H1 (cell line): ENCODE measurements around the gene ARSB. TPM values are rescaled to one million over a fixed set of nuclear protein-coding genes. Genes with fewer than 3 reads are reported as not detected.

Experiments used
- CTCF ChIA-PET: fragments of 300-600 bp; sonication (Branson Sonifier 250); formaldehyde crosslinking; loops from one replicate; lab custom pipeline; 2021; ENCODE audit not compliant: partially characterized antibody; lab: Charles Lee
- POLR2A ChIA-PET: fragments of 300-600 bp; sonication (Branson Sonifier 250); formaldehyde crosslinking; loops from one replicate; lab custom pipeline; 2021; ENCODE audit warnings: inconsistent platforms; ENCODE audit not compliant: partially characterized antibody; lab: Charles Lee
- DNase-seq, 2 experiments: peaks; one replicate each; pipeline versions ENCODE4 v3.0.0 to v3.0.0-alpha.2; 2010 to 2022; ENCODE audit warnings: low spot score in 2 of 2, low read depth in 1 of 2, mixed read lengths in 1 of 2
- FAIRE-seq: peaks from 2 replicates; lab custom pipeline; 2011; peaks lifted over from hg19 to GRCh38; lab: Jason Lieb, UNC
- H2AFZ ChIP-seq: 2 replicates; pipeline ENCODE4 v1.8.1; 2012; ENCODE audit warnings: low read length, inconsistent platforms
- H2AK5ac ChIP-seq: 2 replicates; pipeline ENCODE4 v1.6.1; 2013; ENCODE audit warnings: low read depth, low read length
- H2BK120ac ChIP-seq: replicated peaks from 2 replicates; pipeline ENCODE3; 2013; ENCODE audit warnings: low read depth, low read length, inconsistent platforms
- H2BK12ac ChIP-seq: 2 replicates; pipeline ENCODE4 v1.6.1; 2013; ENCODE audit warnings: low read depth, low read length
- H2BK15ac ChIP-seq: 2 replicates; pipeline ENCODE4 v1.6.1; 2013; ENCODE audit warnings: low read length
- H2BK20ac ChIP-seq: 2 replicates; pipeline ENCODE4 v1.6.1; 2013; ENCODE audit warnings: low read length
- H2BK5ac ChIP-seq: 2 replicates; pipeline ENCODE4 v1.6.1; 2013; ENCODE audit warnings: low read depth, low read length
- H3K14ac ChIP-seq: 2 replicates; pipeline ENCODE4 v1.6.1; 2013; ENCODE audit warnings: inconsistent platforms; ENCODE audit not compliant: insufficient read length
- H3K18ac ChIP-seq: 2 replicates; pipeline ENCODE4 v1.6.1; 2013; ENCODE audit warnings: low read length; ENCODE audit errors: extremely low read depth
- H3K23ac ChIP-seq: 2 replicates; pipeline ENCODE4 v1.6.1; 2013; ENCODE audit warnings: inconsistent platforms; ENCODE audit not compliant: insufficient read length
- H3K23me2 ChIP-seq: 2 replicates; pipeline ENCODE4 v1.6.1; 2013; ENCODE audit warnings: low read depth, low read length
- H3K27ac ChIP-seq: 2 replicates; pipeline ENCODE4 v1.6.1; 2011; ENCODE audit warnings: low read depth, low read length, inconsistent platforms
- H3K27me3 ChIP-seq, 4 experiments: replicated peaks in 1 of 4; 1 replicate in 1 of 4; 2 replicates in 3 of 4; pipeline versions ENCODE4 v1.6.1 to v1.8.1; 2011 to 2013; ENCODE audit warnings: low read length in 3 of 4, mild to moderate bottlenecking in 3 of 4, inconsistent platforms in 2 of 4, mixed read lengths in 2 of 4, moderate library complexity in 1 of 4; ENCODE audit not compliant: control insufficient read depth in 3 of 4, insufficient read depth in 3 of 4; ENCODE audit errors: extremely low read depth in 1 of 4
- H3K36me3 ChIP-seq, 4 experiments: 2 replicates each; pipeline versions ENCODE4 v1.6.1 to v1.8.1; 2011 to 2013; ENCODE audit warnings: mild to moderate bottlenecking in 4 of 4, low read length in 3 of 4, moderate library complexity in 2 of 4, control low read depth in 1 of 4, inconsistent platforms in 1 of 4; ENCODE audit not compliant: insufficient read depth in 4 of 4, control insufficient read depth in 2 of 4
- H3K4ac ChIP-seq: replicated peaks from 2 replicates; pipeline ENCODE3; 2013; ENCODE audit warnings: low read length, low read depth, mixed read lengths, inconsistent platforms; ENCODE audit not compliant: insufficient read length
- H3K4me1 ChIP-seq, 4 experiments: replicated peaks in 1 of 4; 1 replicate in 1 of 4; 2 replicates in 3 of 4; pipeline versions ENCODE4 v1.6.1 to v1.8.1; 2011 to 2013; ENCODE audit warnings: low read length in 3 of 4, inconsistent platforms in 2 of 4, mixed read lengths in 1 of 4; ENCODE audit not compliant: insufficient read depth in 4 of 4, control insufficient read depth in 3 of 4
- H3K4me2 ChIP-seq, 2 experiments: 2 replicates each; pipeline versions ENCODE4 v1.6.1 to v1.8.1; 2011 to 2013; ENCODE audit warnings: low read depth in 2 of 2, low read length in 2 of 2, control low read depth in 1 of 2, inconsistent platforms in 1 of 2, mild to moderate bottlenecking in 1 of 2; ENCODE audit not compliant: insufficient read depth in 1 of 2
- H3K4me3 ChIP-seq, 4 experiments: fragments of 200-600, 300-600 bp in 1 of 4; sonication (generic), shearing (Covaris generic), sonication (Bioruptor Twin) in 1 of 4; 2 replicates each; pipeline versions ENCODE4 v1.5.1 to v1.8.1; 2011 to 2016; ENCODE audit warnings: low read length in 4 of 4, low read depth in 3 of 4, control low read depth in 2 of 4, inconsistent platforms in 2 of 4, mild to moderate bottlenecking in 2 of 4, mixed read lengths in 1 of 4, moderate library complexity in 1 of 4; ENCODE audit not compliant: insufficient read depth in 2 of 4; ENCODE audit errors: extremely low read depth in 1 of 4
- H3K56ac ChIP-seq: replicated peaks from 2 replicates; pipeline ENCODE3; 2013; ENCODE audit warnings: low read depth, mild to moderate bottlenecking, mixed read lengths, low read length, inconsistent platforms; ENCODE audit not compliant: insufficient read length
- H3K79me1 ChIP-seq: 2 replicates; pipeline ENCODE4 v1.6.1; 2013; ENCODE audit warnings: low read depth, low read length, control low read depth
- H3K79me2 ChIP-seq, 2 experiments: 2 replicates each; pipeline versions ENCODE4 v1.6.1 to v1.8.1; 2012 to 2013; ENCODE audit warnings: low read length in 2 of 2, mild to moderate bottlenecking in 2 of 2, inconsistent platforms in 1 of 2; ENCODE audit not compliant: insufficient read depth in 2 of 2, control insufficient read depth in 1 of 2
- H3K9ac ChIP-seq, 4 experiments: replicated peaks in 1 of 4; 1 replicate in 1 of 4; 2 replicates in 3 of 4; pipeline versions ENCODE4 v1.6.1 to v1.8.1; 2011 to 2013; ENCODE audit warnings: low read depth in 3 of 4, low read length in 3 of 4, control low read depth in 2 of 4, mild to moderate bottlenecking in 2 of 4, moderate library complexity in 2 of 4, inconsistent platforms in 1 of 4; ENCODE audit errors: extremely low read depth in 1 of 4
- H3K9me3 ChIP-seq, 2 experiments: 2 replicates each; pipeline versions ENCODE4 v1.6.1 to v1.8.1; 2012 to 2013; ENCODE audit warnings: mild to moderate bottlenecking in 2 of 2, moderate library complexity in 2 of 2, control low read depth in 1 of 2, inconsistent platforms in 1 of 2, low read depth in 1 of 2, low read length in 1 of 2, mixed read lengths in 1 of 2; ENCODE audit not compliant: insufficient read depth in 2 of 2
- H4K20me1 ChIP-seq, 2 experiments: replicated peaks in 1 of 2; 2 replicates each; pipeline versions ENCODE3 to v1.8.1; 2011 to 2013; ENCODE audit warnings: inconsistent platforms in 2 of 2, low read length in 2 of 2, mild to moderate bottlenecking in 1 of 2; ENCODE audit not compliant: insufficient read depth in 2 of 2, control insufficient read depth in 1 of 2
- H4K5ac ChIP-seq: 2 replicates; pipeline ENCODE4 v1.6.1; 2013; ENCODE audit warnings: low read length, low read depth, mixed read lengths, inconsistent platforms; ENCODE audit not compliant: insufficient read length
- H4K8ac ChIP-seq: 2 replicates; pipeline ENCODE4 v1.8.0; 2013; ENCODE audit warnings: mild to moderate bottlenecking, moderate library complexity, low read length, inconsistent platforms; ENCODE audit not compliant: insufficient read depth; ENCODE audit errors: extremely low read depth
- H4K91ac ChIP-seq: replicated peaks from 2 replicates; pipeline ENCODE3; 2013; ENCODE audit warnings: low read length, mixed read lengths, inconsistent platforms; ENCODE audit not compliant: insufficient read length
- CBX5 ChIP-seq: fragments of 300-800, 300-1000 bp; sonication (generic); IDR thresholded peaks from 2 replicates; pipeline ENCODE4 v1.7.1; 2016; ENCODE audit warnings: antibody characterized with exemption, low read length, low read depth
- CTBP2 ChIP-seq: IDR thresholded peaks from 2 replicates; pipeline ENCODE4 v1.7.0; 2011; ENCODE audit warnings: borderline replicate concordance, mild to moderate bottlenecking, moderate library complexity, mixed read lengths, low read length; ENCODE audit not compliant: insufficient read depth, insufficient read length
- GABPA ChIP-seq: IDR thresholded peaks from 2 replicates; pipeline ENCODE4 v1.6.1; 2011; ENCODE audit warnings: mild to moderate bottlenecking, low read length, moderate library complexity, borderline replicate concordance; ENCODE audit not compliant: insufficient read depth
- NANOG ChIP-seq: IDR thresholded peaks from 2 replicates; pipeline ENCODE4 v1.6.1; 2011; ENCODE audit warnings: low read length, low read depth, mild to moderate bottlenecking, inconsistent platforms; ENCODE audit not compliant: insufficient read depth, poor library complexity, severe bottlenecking
- POU5F1 ChIP-seq: IDR thresholded peaks from 2 replicates; pipeline ENCODE4 v1.6.1; 2011; ENCODE audit warnings: low read depth, mild to moderate bottlenecking, low read length, moderate library complexity
- SP2 ChIP-seq: IDR thresholded peaks from 2 replicates; pipeline ENCODE4 v1.6.1; 2012; ENCODE audit warnings: mild to moderate bottlenecking, low read length, inconsistent platforms
- SRF ChIP-seq: IDR thresholded peaks from 2 replicates; pipeline ENCODE4 v1.6.1; 2011; ENCODE audit warnings: mild to moderate bottlenecking, low read depth, low read length, moderate library complexity
- WGBS, 2 experiments: shearing (Covaris generic) in 1 of 2; methylation state at CpG; one replicate each; pipeline versions ENCODE4 v1.1.6 to v1.1.7; 2013 to 2015; ENCODE audit warnings: low lambda C conversion rate in 2 of 2, mixed read lengths in 2 of 2, inconsistent platforms in 1 of 2, low coverage in 1 of 2, missing lambda C conversion rate in 1 of 2; ENCODE audit not compliant: insufficient replicate concordance in 2 of 2, insufficient coverage in 1 of 2, insufficient read length in 1 of 2; ENCODE audit errors: extremely low coverage in 1 of 2, missing lambda C conversion rate in 1 of 2; 5-methylcytosine and 5-hydroxymethylcytosine counted together
- polyA plus RNA-seq, 7 experiments: library from polyadenylated mRNA; depleted of rRNA in 3 of 7; stranded (reverse) in 5 of 7; unstranded in 2 of 7; fragments of >200 nt in 5 of 7; fragments of 200-250 nt in 2 of 7; gene quantifications; 1 replicate in 5 of 7; 2 replicates in 1 of 7; 4 replicates in 1 of 7; pipeline versions ENCODE4 v1.2.1 to v1.2.3, GENCODE V29; 2011 to 2013; ENCODE audit warnings: missing spikeins in 2 of 7, mixed read lengths in 2 of 7
- total RNA-seq: library from RNA; stranded (reverse); fragmentation: NEBNext Ultra II Directional; extraction: Animal tissue kit (Norgen Biotek cat#: 25700); gene quantifications from 2 replicates; pipeline ENCODE4 v1.2.1, GENCODE V29; 2021
- TF ChIP-seq, protein P1 (sequence below): IDR thresholded peaks from 2 replicates; pipeline ENCODE4 v1.6.1; 2012; ENCODE audit warnings: inconsistent platforms
- TF ChIP-seq, protein P2 (sequence below): IDR thresholded peaks from 2 replicates; pipeline ENCODE4 v1.6.1; 2012; ENCODE audit warnings: inconsistent platforms

ARSB gene
- total and polyA plus RNA-seq, 2 of the 8 experiments (the other 6 are each of a cell fraction or from before 2014, with no cell fraction given), result 6.4 to 13.9 TPM

DNA sequence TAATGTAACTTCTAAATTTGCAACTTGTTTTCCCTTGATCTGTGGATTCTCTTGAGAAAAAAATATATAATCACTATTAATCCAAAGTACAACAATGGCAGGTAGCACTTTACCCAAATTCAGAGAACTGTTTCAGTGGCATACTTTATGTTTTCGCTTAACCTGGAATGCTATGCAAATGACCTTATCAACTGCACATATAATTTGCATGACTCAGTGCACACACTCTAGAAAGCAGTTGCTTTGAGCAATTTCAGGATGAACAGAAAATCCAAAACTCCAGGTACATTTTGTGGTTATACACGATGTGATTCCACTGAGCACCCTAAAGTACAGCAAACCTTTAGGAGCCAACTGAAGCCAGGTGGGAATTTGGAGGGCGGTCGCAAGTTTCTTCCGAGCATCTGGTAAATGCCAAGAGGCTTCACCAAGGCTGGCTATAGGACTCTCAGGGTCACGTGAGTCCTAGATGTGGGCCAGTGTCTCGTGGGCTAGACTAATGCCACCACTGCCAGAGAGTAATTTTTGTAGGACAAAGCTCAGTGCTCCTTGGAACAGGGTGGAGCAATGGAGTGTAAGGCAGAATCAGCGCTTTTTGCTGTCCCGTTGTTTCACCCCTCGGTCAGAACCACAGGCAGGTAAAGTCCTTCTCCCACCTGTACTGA, 47.1 kb upstream of the ARSB start:
- Histone ChIP-seq H2BK20ac (no peak overlapping the region), H3K27ac (no peak overlapping the region), H2BK5ac (no peak overlapping the region), H2BK120ac (no peak overlapping the region), H3K23ac (no peak overlapping the region), H3K4me2 (no peak overlapping the region), H2AFZ (no peak overlapping the region), H3K79me1 (no peaks in the 10 kb centered on the region), H4K20me1 (no peaks in the 10 kb centered on the region), H3K9ac (no peak overlapping the region), H4K91ac (no peak overlapping the region), H4K8ac (no peak overlapping the region), H2BK12ac (no peak overlapping the region), H2BK15ac (no peak overlapping the region), H3K4ac (no peak overlapping the region), H3K4me1 (no peaks in the 10 kb centered on the region), H2AK5ac (no peak overlapping the region), H3K27me3 (no peaks in the 10 kb centered on the region), H3K23me2 (no peaks in the 10 kb centered on the region), H3K36me3 (no peaks in the 10 kb centered on the region), H3K9me3 (no peaks in the 10 kb centered on the region), H3K56ac (no peak overlapping the region), H3K4me3 (no peak overlapping the region), H3K18ac (no peak overlapping the region), H3K79me2 (no peaks in the 10 kb centered on the region), H4K5ac (no peak overlapping the region), H3K14ac (no peak overlapping the region)
- DNase-seq (no peak), FAIRE-seq (no peak)
- ChIA-PET CTCF (no interaction called here), POLR2A (no interaction called here)
- whole genome bisulfite sequencing, 2 experiments, result 91% methylated on average over 10 of the region's 10 CpGs; no CpG with 5 or more reads in 1 of the 2 experiments
- no peak for TF ChIP-seq SP2
- TF ChIP-seq SRF, result no peak
- no peak for TF ChIP-seq GABPA
- TF ChIP-seq POU5F1, result no peak
- TF ChIP-seq, protein P1, sequence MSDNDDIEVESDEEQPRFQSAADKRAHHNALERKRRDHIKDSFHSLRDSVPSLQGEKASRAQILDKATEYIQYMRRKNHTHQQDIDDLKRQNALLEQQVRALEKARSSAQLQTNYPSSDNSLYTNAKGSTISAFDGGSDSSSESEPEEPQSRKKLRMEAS, result no peak
- TF ChIP-seq NANOG, result no peak
- TF ChIP-seq, protein P2, sequence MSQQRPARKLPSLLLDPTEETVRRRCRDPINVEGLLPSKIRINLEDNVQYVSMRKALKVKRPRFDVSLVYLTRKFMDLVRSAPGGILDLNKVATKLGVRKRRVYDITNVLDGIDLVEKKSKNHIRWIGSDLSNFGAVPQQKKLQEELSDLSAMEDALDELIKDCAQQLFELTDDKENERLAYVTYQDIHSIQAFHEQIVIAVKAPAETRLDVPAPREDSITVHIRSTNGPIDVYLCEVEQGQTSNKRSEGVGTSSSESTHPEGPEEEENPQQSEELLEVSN, result no peak
- no peak for TF ChIP-seq CTBP2
- no peak for TF ChIP-seq CBX5
